Thyroid gland (tissue), 4 donors: ENCODE measurements around the gene TBC1D5. TPM values are rescaled to one million over a fixed set of nuclear protein-coding genes. Genes with fewer than 3 reads are reported as not detected.

Experiments used
- DNase-seq, 2 donors: peaks; one replicate each; pipeline ENCODE4 v3.0.0-alpha.2; 2019
- H3K27ac ChIP-seq, 3 donors: fragments of 200-600 bp; sonication (generic); 1 replicate in 2 of 3; 2 replicates in 1 of 3; pipeline ENCODE4 v1.5.1; 2016 to 2019; ENCODE audit warnings: mild to moderate bottlenecking in 1 of 3, moderate library complexity in 1 of 3
- H3K27me3 ChIP-seq: fragments of 200-600 bp; sonication (generic); one replicate; pipeline ENCODE4 v1.5.1; 2019
- H3K36me3 ChIP-seq, 2 donors: fragments of 200-600 bp; sonication (generic); one replicate each; pipeline ENCODE4 v1.5.1; 2016 to 2019
- H3K4me1 ChIP-seq, 2 donors: fragments of 200-600 bp; sonication (generic); one replicate each; pipeline ENCODE4 v1.5.1; 2017 to 2019
- H3K4me3 ChIP-seq, 3 donors: fragments of 200-600 bp; sonication (generic); replicated peaks in 1 of 3; 1 replicate in 2 of 3; 2 replicates in 1 of 3; pipeline ENCODE4 v1.5.1; 2016; ENCODE audit warnings: mild to moderate bottlenecking in 1 of 3
- H3K9me3 ChIP-seq: fragments of 200-600 bp; sonication (generic); one replicate; pipeline ENCODE4 v1.5.1; 2017
- POLR2A ChIP-seq, 2 donors: fragments of 450-650 bp; IDR thresholded peaks; one replicate each; pipeline ENCODE4 v1.6.1; 2017; ENCODE audit warnings: antibody characterized with exemption in 2 of 2, mild to moderate bottlenecking in 2 of 2, moderate library complexity in 1 of 2
- WGBS, 2 donors: methylation state at CpG; one replicate each; pipeline ENCODE4 v1.1.5; 2017; 5-methylcytosine and 5-hydroxymethylcytosine counted together
- intact Hi-C: fragments of 100-400 bp; cut with DNase I; formaldehyde crosslinking; loops from one replicate; pipeline ENCODE4 v1.15.1; 2023
- total RNA-seq, 4 donors: library from RNA; depleted of rRNA; stranded (reverse); fragments of >200 nt; gene quantifications; one replicate each; pipeline ENCODE4 v1.2.3, GENCODE V29; 2016
- TF ChIP-seq, protein P1 (sequence below), 6 experiments: fragments of 200-600 bp in 3 of 6; fragments of 450-650 bp in 3 of 6; sonication (generic) in 3 of 6; IDR thresholded peaks; one replicate each; pipeline ENCODE4 v1.5.1; 2016 to 2019; ENCODE audit warnings: antibody characterized with exemption in 6 of 6, mild to moderate bottlenecking in 2 of 6, inconsistent platforms in 1 of 6, moderate library complexity in 1 of 6

The TBC1D5 gene
- total RNA-seq, 4 donors from 2014 or later = 115 to 141 (median 133) TPM

DNA sequence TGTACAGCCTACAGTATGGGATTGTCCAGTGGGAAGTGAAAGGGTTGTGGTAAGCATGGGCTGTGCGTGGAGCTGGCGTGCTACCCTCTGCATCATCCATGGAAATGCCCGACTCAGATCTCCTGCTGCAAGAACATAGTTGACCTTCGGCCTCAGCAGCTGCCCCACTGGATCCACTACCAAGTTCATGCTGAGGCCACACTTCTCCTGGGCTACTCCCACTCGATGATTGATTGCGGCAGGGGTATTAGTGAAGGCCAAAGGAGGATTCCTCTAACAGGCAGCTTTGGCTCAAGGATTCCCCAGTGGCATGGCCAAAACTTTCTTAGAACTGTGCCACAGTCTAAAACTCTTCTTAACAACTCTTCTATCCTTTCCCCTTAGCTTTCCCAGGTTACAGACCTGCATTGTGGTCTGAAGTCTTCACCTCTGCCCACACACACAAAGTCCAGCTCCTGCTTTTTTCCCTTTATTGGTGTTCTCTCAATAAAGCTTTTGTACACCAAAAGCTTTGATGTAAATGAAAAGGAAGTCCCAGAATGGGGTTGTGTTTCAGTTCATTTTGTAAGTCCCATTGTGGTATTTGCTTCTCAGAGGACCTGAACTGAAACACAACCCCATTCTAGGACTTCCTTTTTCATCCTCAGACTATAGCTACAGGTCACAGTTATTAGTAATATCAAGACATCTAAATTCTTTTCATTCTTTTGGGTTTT is 4.9 kb upstream of the TBC1D5 start:
- DNase-seq = no peak
- Histone ChIP-seq H3K4me3 (no peak overlapping the region), H3K27me3 (no peaks in the 10 kb centered on the region), H3K27ac (no peak overlapping the region), H3K9me3 (no peaks in the 10 kb centered on the region), H3K36me3 (no peaks in the 10 kb centered on the region), H3K4me1 (peaks cover 3 to 7% of the 10 kb centered on the region in 2 donors)
- intact Hi-C loops = no loop called here
- WGBS, 2 donors = 87 to 96% methylated on average over 6 of the region's 6 CpGs
- TF ChIP-seq, protein P1, sequence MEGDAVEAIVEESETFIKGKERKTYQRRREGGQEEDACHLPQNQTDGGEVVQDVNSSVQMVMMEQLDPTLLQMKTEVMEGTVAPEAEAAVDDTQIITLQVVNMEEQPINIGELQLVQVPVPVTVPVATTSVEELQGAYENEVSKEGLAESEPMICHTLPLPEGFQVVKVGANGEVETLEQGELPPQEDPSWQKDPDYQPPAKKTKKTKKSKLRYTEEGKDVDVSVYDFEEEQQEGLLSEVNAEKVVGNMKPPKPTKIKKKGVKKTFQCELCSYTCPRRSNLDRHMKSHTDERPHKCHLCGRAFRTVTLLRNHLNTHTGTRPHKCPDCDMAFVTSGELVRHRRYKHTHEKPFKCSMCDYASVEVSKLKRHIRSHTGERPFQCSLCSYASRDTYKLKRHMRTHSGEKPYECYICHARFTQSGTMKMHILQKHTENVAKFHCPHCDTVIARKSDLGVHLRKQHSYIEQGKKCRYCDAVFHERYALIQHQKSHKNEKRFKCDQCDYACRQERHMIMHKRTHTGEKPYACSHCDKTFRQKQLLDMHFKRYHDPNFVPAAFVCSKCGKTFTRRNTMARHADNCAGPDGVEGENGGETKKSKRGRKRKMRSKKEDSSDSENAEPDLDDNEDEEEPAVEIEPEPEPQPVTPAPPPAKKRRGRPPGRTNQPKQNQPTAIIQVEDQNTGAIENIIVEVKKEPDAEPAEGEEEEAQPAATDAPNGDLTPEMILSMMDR (IDR thresholded peaks at IDR 0.05) = no peak

DNA sequence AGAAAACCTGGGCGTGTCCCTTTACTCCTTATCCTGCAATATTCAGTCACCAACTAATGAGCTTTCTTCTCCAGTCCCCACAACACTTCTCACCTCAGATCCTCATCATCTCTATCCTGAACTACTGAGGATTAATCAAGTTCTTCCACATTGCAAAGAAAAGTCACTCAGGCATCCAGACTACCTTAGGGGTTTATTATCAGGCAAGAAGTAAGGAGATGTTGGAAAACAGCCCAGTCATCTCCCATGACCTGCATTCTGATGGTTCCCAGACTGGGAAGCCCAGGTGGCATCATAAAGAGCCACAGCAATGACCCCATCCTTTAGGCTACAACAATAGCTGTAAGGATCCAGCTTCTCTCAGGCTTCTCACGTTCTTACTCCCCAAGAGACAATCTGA is 3.5 kb upstream of the TBC1D5 start:
- 50 to 74% methylated on average over 2 of the region's 2 CpGs for WGBS, 2 donors
- no peak for DNase-seq
- no peak overlapping the region for H3K4me3 ChIP-seq
- no peaks in the 10 kb centered on the region for H3K9me3 ChIP-seq
- H3K36me3 ChIP-seq = no peaks in the 10 kb centered on the region
- TF ChIP-seq, protein P1 (IDR thresholded peaks at IDR 0.05) = no peak
- TF ChIP-seq POLR2A (IDR thresholded peaks at IDR 0.05) = no peak
- intact Hi-C loops = no loop called here
- peaks cover 8 to 14% of the 10 kb centered on the region in 2 donors for H3K4me1 ChIP-seq
- no peaks in the 10 kb centered on the region for H3K27me3 ChIP-seq
- no peak overlapping the region for H3K27ac ChIP-seq

DNA sequence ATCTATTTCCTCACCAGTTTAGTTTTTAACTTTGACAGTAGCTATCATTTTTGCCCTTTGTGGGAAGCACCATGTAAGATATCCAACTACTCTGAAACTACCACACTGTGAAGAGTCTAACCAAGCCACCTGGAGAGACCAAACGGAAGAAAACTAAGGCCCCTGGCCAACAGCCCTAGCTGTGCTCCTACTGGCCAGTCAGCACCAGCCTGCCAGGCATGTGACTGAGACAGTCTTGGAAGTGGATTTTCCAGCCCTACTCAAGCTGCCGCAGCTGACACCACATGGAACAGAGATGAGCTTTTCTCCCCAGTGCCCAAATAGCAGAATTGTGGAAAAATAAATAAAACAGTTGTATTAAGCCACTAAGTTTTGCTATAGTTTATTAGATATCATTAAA is 2.9 kb upstream of the TBC1D5 start:
- WGBS, 2 donors = 46 to 53% methylated on average over 2 of the region's 2 CpGs
- Histone ChIP-seq H3K27me3 (no peaks in the 10 kb centered on the region), H3K4me3 (no peak overlapping the region), H3K4me1 (peaks cover 14 to 20% of the 10 kb centered on the region in 2 donors), H3K36me3 (no peaks in the 10 kb centered on the region), H3K9me3 (no peaks in the 10 kb centered on the region), H3K27ac (no peak overlapping the region)
- intact Hi-C loops = no loop called here
- DNase-seq = peak; percentile 44 to 58
- no peak for TF ChIP-seq POLR2A (IDR thresholded peaks at IDR 0.05)
- TF ChIP-seq, protein P1 (IDR thresholded peaks at IDR 0.05) = no peak

DNA sequence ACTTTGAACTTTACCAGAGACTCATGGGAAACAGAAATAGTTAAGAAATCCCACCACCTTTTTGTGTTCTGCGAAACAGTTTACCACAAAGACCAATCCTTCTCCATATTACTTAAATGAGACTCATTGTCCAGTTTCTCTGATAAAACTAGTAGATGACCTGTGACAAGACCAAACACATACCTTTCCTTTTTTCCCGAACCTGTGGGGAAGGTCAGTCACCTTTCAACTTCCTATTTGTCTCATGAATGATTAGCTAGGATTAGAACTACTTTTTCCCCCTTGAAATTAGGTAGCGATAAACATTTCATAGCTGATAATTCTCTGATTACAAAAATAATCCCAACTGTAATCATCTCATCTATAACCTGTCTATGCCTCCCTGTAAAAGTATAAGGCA is 2.3 kb upstream of the TBC1D5 start:
- 74 to 79% methylated on average over 3 of the region's 3 CpGs for WGBS, 2 donors
- peaks cover 15 to 25% of the 10 kb centered on the region in 2 donors for H3K4me1 ChIP-seq
- intact Hi-C loops = no loop called here

DNA sequence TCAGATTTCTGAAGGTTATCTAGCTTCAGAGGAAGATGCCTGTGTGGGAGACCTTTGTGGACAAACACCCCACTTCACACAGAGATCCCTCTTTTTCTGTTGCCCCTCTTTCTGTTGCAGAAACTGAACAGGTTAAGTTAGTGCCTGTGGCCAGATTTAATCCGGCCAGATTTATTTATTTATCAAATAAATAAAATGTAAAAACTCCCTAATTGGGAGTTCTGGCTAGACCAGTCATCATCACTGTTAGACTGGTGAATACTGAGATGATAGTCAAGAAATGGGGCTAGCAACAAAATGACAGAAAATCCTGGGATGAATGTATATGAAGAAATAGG is 1.2 kb upstream of the TBC1D5 start:
- Histone ChIP-seq H3K36me3 (no peaks in the 10 kb centered on the region), H3K4me1 (peaks cover 15 to 25% of the 10 kb centered on the region in 2 donors), H3K4me3 (no peak overlapping the region), H3K27me3 (no peaks in the 10 kb centered on the region), H3K27ac (peak overlapping the region in 1 of 3 donors; percentile 98), H3K9me3 (no peaks in the 10 kb centered on the region)
- no peak for TF ChIP-seq POLR2A (IDR thresholded peaks at IDR 0.05)
- TF ChIP-seq, protein P1 (IDR thresholded peaks at IDR 0.05) = no peak
- no peak for DNase-seq
- intact Hi-C loops = no loop called here
- 52 to 57% methylated on average over 1 of the region's 1 CpG for WGBS, 2 donors

More for the DNA sequence above, 2.3 kb upstream of the TBC1D5 start:
- Histone ChIP-seq H3K9me3 (no peaks in the 10 kb centered on the region), H3K27ac (no peak overlapping the region), H3K4me3 (no peak overlapping the region), H3K27me3 (no peaks in the 10 kb centered on the region), H3K36me3 (no peaks in the 10 kb centered on the region)
- TF ChIP-seq POLR2A (IDR thresholded peaks at IDR 0.05) = no peak
- TF ChIP-seq, protein P1 (IDR thresholded peaks at IDR 0.05) = no peak
- no peak for DNase-seq
